ENCODE measurements around the gene SERTAD2. TPM values are rescaled to one million over a fixed set of nuclear protein-coding genes. Genes with fewer than 3 reads are reported as not detected.
A peak's percentile ranks its signal among the peaks of the same experiment; 100 is the strongest.

Gene SERTAD2
- total and polyA plus RNA-seq, 2 of the 4 experiments (the other 2 are of a cell fraction) = 5.0 to 11.0 TPM

DNA sequence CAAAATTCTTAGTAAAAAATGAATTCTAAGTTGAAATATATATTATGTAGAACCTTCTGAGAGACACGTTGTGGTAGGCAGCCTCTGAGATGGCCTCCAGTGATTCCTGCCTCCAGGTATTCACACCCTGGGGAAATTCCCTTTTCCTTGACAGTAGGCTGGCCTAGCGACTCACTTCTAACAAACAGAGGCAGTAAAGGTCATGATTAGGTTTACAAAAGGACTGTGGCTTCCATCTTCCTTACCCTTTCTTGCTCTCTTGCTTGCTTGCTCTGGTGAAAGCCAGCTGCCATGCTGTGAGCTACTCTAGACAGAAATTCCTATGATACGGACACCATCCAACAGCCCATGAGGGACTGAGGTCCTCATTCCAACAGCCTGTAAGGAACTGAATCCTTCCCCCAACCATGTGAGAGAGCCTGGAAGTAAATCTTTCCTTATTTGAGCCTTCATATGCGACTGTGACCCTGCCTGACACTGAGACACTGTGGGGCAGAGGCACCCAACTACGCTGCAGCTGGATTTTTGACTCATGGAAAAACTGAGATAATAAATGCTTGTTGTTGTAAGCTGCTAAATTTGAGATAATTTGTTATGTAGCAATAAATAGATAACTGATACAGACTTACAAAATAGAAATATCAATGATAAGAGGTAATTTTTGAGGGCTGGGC, 32.7 kb upstream of the SERTAD2 start:
- H3K4ac ChIP-seq (ENCODE audit: low read depth, low read length) = no peak overlapping the region
- H4K8ac ChIP-seq (ENCODE audit: low read depth in 2 of 2, low read length in 2 of 2) = no peak overlapping the region
- H3K27ac ChIP-seq (ENCODE audit: insufficient read depth, low read length) = no peak overlapping the region
- ChIA-PET POLR2A (ENCODE audit: unreplicated experiment) (no interaction called here), CTCF (interaction anchor here (0.6 kb wide), 1 partner anchor 21 kb away, joined by 3 read pairs; no protein-coding TSS in a partner anchor)
- no peak overlapping the region for H2BK5ac ChIP-seq (ENCODE audit: low read depth, low read length, poor library complexity, severe bottlenecking)
- H3K23ac ChIP-seq (ENCODE audit: low read depth, low read length) = no peak overlapping the region
- no peak overlapping the region for H2BK15ac ChIP-seq (ENCODE audit: low read depth, low read length)
- H3K4me3 ChIP-seq (ENCODE audit: insufficient read depth, low read depth, low read length) = no peak overlapping the region
- no TSS peak for BruUV-seq (replicated peaks)
- no peak overlapping the region for H2AK9ac ChIP-seq (replicated peaks; ENCODE audit: low read depth, low read length, poor library complexity)
- dilution Hi-C loops (cut with HindIII; ENCODE audit: low sequenced_read_pairs, unreplicated experiment) = no loop called here
- no peak overlapping the region for H3K9ac ChIP-seq (ENCODE audit: low read depth, low read length)
- intact Hi-C loops (cut with micrococcal nuclease) = no loop called here
- H2AK5ac ChIP-seq (ENCODE audit: low read depth, low read length) = peak overlapping the region; percentile 14; the same call in 1 of the 2 replicates
- H3K18ac ChIP-seq (ENCODE audit: low read depth, low read length) = no peak overlapping the region
- DNase-seq = no peak
- no peaks in the 10 kb centered on the region for H3K27me3 ChIP-seq (ENCODE audit: control insufficient read depth, insufficient read depth, low read length)
- no peaks in the 10 kb centered on the region for H3K9me3 ChIP-seq (ENCODE audit: control insufficient read depth, insufficient read depth, low read length)
- H4K5ac ChIP-seq (ENCODE audit: low read depth, low read length) = no peak overlapping the region; the same call in 1 of the 2 replicates
- H3K56ac ChIP-seq (ENCODE audit: extremely low read depth, insufficient read depth, low read length) = no peak overlapping the region
- no peaks in the 10 kb centered on the region for H4K20me1 ChIP-seq (ENCODE audit: insufficient read depth, low read length)
- no peak for ATAC-seq (ENCODE audit: low read depth)
- no peak overlapping the region for H3K14ac ChIP-seq (replicated peaks; ENCODE audit: low read depth, low read length)
- no peak overlapping the region for H4K91ac ChIP-seq (ENCODE audit: insufficient read depth, low read depth, low read length)
- no peak overlapping the region for H2AFZ ChIP-seq (replicated peaks; ENCODE audit: low read length, poor library complexity)
- no peak overlapping the region for H3K4me2 ChIP-seq (ENCODE audit: low read depth, low read length)
- in situ Hi-C loops (cut with MboI; ENCODE audit: low sequenced_read_pairs) = no loop called here
- TF ChIP-seq CHD1 (IDR thresholded peaks at IDR 0.05; ENCODE audit: low read depth, low read length) (no peak), MXI1 (IDR thresholded peaks at IDR 0.05; ENCODE audit: borderline replicate concordance, low read depth, low read length) (no peak), NFE2L2 (IDR thresholded peaks at IDR 0.05; ENCODE audit: low read depth, low read length) (no peak), CEBPB (IDR thresholded peaks at IDR 0.05; ENCODE audit: low read depth, low read length) (no peak), SMC3 (IDR thresholded peaks at IDR 0.05; ENCODE audit: low read depth, low read length) (no peak), BHLHE40 (IDR thresholded peaks at IDR 0.05; ENCODE audit: low read depth, low read length) (no peak), MAFK (IDR thresholded peaks at IDR 0.05; ENCODE audit: low read depth, low read length) (no peak)
- no peaks in the 10 kb centered on the region for H3K79me1 ChIP-seq (ENCODE audit: low read depth in 1 of 2, low read length in 2 of 2)
- H3K4me1 ChIP-seq (ENCODE audit: control insufficient read depth, insufficient read depth, low read length) = peaks cover 5% of the 10 kb centered on the region
- no peaks in the 10 kb centered on the region for H3K36me3 ChIP-seq (ENCODE audit: control insufficient read depth, insufficient read depth, low read length)
- WGBS, 2 experiments (ENCODE audit: extremely low coverage in 2 of 2, insufficient read length in 1 of 2) = no CpG with 5 or more reads among the region's 5 CpGs
- H2BK120ac ChIP-seq (ENCODE audit: low read depth, low read length) = no peak overlapping the region
- no peaks in the 10 kb centered on the region for H3K9me1 ChIP-seq (ENCODE audit: insufficient read depth, low read length)
- no peak overlapping the region for H2BK20ac ChIP-seq (ENCODE audit: low read depth, low read length)
